ENCODE measurements around the gene KIR3DL3. TPM values are rescaled to one million over a fixed set of nuclear protein-coding genes. Genes with fewer than 3 reads are reported as not detected.
"Not testable (repeated sequence)": the region's sequence is repeated elsewhere in the genome, so short reads cannot be mapped to it uniquely, and the experiment has no call there.

Gene KIR3DL3
- total RNA-seq, 1 donor from 2014 or later, result not detected

GRCh38 chr19:54728167-54728566, 3.9 kb downstream of the KIR3DL3 start:
- intact Hi-C loops (cut with DNase I), result no loop called here
- ATAC-seq (no peak), DNase-seq (ENCODE audit: low spot score) (no peak)

GRCh38 chr19:54729416-54730188, 5.4 kb downstream of the KIR3DL3 start:
- DNase-seq (ENCODE audit: low spot score) (no peak), ATAC-seq (no peak)
- intact Hi-C loops (cut with DNase I), result no loop called here

- DNase-seq (ENCODE audit: low spot score) (no peak), ATAC-seq (no peak)
- intact Hi-C loops (cut with DNase I), result no loop called here
Observed at GRCh38 chr19:54731191-54731590, 6.9 kb downstream of the KIR3DL3 start.

DNA sequence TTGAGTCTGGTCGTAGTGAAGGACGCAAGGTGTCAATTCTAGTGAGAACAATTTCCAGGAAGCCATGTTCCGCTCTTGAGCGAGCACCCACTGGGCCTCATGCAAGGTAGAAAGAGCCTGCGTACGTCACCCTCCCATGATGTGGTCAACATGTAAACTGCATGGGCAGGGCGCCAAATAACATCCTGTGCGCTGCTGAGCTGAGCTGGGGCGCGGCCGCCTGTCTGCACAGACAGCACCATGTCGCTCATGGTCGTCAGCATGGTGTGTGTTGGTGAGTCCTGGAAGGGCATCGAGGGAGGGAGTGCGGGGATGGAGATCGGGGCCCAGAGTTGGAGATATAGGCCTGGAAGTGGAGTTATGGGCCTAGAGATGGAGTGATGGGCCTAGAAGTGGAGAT, 14.1 kb downstream of the KIR3DL3 start, which contains the start of gene KIR2DL3:
Gene KIR2DL3 (plus strand): TSS at position 208 of the 400 bp plus-strand sequence. CDS start 33 bp downstream, at position 241.
- ATAC-seq; DNase-seq (ENCODE audit: low spot score); intact Hi-C loops (cut with DNase I): not testable (repeated sequence)

DNA sequence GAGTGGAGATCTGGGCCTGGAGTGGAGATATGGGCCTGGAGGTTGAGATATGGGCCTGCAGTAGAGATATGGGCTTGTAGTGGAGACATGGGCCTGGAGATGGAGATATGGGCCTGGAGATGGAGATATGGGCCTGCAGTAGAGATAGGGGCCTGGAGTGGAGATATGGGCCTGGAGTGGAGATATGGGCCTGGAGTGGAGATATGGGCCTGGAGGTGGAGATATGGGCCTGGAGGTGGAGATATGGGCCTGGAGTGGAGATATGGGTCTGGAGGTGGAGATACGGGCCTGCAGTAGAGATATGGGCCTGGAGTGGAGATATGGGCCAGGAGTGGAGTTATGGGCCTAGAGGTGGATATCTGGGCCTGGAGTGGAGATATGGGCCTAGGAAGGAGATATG, 14.5 kb downstream of the KIR3DL3 start:
- intact Hi-C loops (cut with DNase I), result no loop called here
- ATAC-seq (no peak), DNase-seq (ENCODE audit: low spot score) (no peak)

DNA sequence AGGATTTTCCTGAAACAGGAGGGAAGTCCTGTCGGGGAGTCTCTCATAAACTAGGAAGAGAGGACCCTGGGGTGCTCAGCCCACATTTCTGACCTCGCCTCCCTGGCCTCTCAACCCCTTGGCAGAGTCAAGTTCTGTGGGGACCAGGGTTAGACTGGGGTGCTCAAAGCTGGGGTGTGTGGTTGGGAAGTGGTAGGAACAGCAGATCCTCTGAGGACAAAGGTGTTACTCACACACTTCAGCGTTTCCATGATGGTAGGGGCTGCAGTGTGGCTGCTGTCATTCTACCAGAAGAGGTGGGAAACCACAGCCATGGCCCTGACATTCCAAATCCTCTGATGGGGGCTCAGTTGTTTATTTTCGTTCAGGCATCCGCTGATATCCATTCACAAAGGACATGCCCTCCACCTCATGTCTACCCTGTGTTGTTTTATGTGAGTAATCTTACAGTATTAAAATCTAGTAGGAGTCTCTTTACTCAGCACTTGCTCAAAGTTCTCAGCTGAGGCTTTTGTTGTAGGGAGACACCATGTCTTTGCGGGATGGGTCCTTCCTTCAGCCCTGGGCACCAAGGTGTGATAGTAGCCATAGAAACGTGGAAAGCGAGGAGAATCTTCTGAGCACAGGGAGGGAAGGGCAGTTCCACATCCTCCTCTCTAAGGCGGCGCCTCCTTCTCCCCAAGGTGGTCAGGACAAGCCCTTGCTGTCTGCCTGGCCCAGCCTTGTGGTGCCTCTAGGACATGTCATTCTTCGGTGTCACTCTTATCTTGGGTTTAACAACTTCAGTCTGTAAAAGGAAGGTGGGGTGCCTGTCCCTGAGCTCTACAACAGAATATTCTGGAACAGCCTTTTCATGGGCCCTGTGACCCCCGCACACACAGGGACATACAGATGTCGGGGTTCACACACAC, 15.6 kb downstream of the KIR3DL3 start:
- DNase-seq (ENCODE audit: low spot score), result no peak
- intact Hi-C loops (cut with DNase I), result no loop called here
- ATAC-seq, result no peak

DNA sequence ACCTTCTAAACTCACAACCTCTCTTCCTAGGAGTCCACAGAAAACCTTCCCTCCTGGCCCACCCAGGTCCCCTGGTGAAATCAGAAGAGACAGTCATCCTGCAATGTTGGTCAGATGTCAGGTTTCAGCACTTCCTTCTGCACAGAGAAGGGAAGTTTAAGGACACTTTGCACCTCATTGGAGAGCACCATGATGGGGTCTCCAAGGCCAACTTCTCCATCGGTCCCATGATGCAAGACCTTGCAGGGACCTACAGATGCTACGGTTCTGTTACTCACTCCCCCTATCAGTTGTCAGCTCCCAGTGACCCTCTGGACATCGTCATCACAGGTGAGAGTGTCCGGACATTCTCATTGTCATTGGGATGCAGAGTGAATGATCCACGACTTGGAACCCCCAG, 17.7 kb downstream of the KIR3DL3 start:
- DNase-seq (ENCODE audit: low spot score); intact Hi-C loops (cut with DNase I); ATAC-seq: not testable (repeated sequence)

GRCh38 chr19:54744080-54744479, 19.8 kb downstream of the KIR3DL3 start:
- DNase-seq (ENCODE audit: low spot score); ATAC-seq; intact Hi-C loops (cut with DNase I): not testable (repeated sequence)

DNA sequence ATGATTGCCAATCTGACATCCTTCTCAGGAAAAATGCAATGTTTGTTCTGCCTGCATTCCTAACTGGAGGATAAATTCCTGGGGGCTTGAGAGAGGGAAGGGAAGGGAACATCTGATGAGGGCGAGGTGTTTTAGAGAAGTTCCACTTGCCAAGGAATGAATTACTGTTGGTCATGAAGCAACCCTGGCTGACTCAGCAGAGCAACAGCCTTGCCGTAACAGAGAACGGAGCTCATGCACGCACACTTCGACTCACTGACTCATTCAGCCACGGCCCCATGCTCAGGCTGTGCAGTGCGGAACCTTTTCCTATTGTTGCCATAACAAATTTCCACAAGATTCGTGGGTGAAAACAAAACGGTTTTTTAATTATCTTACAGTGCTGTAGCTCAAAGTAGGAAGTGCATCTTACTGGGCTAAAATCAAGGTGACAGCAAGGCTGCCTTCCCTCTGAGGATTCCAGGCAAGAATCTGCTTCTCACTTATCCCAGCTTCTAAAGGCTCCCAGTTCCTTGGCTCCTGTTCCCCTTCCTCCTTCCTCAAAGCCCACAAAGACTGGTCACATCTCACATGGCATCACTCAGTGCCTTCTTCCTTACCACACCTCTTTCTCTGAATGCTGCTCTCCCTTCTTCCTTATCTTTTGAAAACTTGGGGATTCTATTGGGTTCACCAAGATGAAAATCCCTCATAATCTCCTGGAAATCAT, 23.5 kb downstream of the KIR3DL3 start:
- intact Hi-C loops (cut with DNase I); DNase-seq (ENCODE audit: low spot score); ATAC-seq: not testable (repeated sequence)

GRCh38 chr19:54750276-54750675, 26.0 kb downstream of the KIR3DL3 start:
- DNase-seq (ENCODE audit: low spot score); intact Hi-C loops (cut with DNase I); ATAC-seq: not testable (repeated sequence)

- ATAC-seq; DNase-seq (ENCODE audit: low spot score); intact Hi-C loops (cut with DNase I): not testable (repeated sequence)
Observed at GRCh38 chr19:54756204-54757110, 32.2 kb downstream of the KIR3DL3 start.

GRCh38 chr19:54758577-54758976, 34.3 kb downstream of the KIR3DL3 start:
- ATAC-seq; DNase-seq (ENCODE audit: low spot score); intact Hi-C loops (cut with DNase I): not testable (repeated sequence)

DNA sequence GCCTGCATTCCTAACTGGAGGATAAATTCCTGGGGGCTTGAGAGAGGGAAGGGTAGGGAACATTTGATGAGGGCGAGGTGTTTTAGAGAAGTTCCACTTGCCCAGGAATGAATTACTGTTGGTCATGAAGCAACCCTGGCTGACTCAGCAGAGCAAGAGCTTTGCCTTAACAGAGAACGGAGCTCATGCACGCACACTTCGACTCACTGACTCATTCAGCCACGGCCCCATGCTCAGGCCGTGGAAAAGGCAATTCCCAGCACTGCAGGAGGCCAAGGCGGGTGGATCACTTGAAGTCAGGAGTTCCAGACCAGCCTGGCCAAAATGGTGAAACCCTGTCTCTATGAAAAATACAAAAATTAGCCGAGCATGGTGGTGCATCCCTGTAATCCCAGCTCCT, 40.0 kb downstream of the KIR3DL3 start:
- intact Hi-C loops (cut with DNase I); ATAC-seq; DNase-seq (ENCODE audit: low spot score): not testable (repeated sequence)

- ATAC-seq; intact Hi-C loops (cut with DNase I); DNase-seq (ENCODE audit: low spot score): not testable (repeated sequence)
Observed at GRCh38 chr19:54766464-54766863, 42.2 kb downstream of the KIR3DL3 start.

GRCh38 chr19:54769646-54770045, 45.4 kb downstream of the KIR3DL3 start, which contains the start of gene KIR2DL1:
KIR2DL1 (plus strand) TSS chr19:54769793; CDS start chr19:54769851, 58 bp downstream.
- DNase-seq (ENCODE audit: low spot score); intact Hi-C loops (cut with DNase I); ATAC-seq: not testable (repeated sequence)

- intact Hi-C loops (cut with DNase I); DNase-seq (ENCODE audit: low spot score); ATAC-seq: not testable (repeated sequence)
Observed at GRCh38 chr19:54770511-54770910, 46.3 kb downstream of the KIR3DL3 start.

- ATAC-seq; intact Hi-C loops (cut with DNase I); DNase-seq (ENCODE audit: low spot score): not testable (repeated sequence)
Observed at GRCh38 chr19:54771018-54771960, 47.0 kb downstream of the KIR3DL3 start.

All from sciatic nerve (tissue), 2 donors.